SH-SY5Y (cell line): ENCODE results near the gene PMEPA1.

Experiments
- GATA2 ChIP-seq: IDR thresholded peaks from 2 replicates; pipeline ENCODE4 v1.6.1; 2011; ENCODE audit warnings: mild to moderate bottlenecking, low read depth, low read length
- GATA3 ChIP-seq: IDR thresholded peaks from 2 replicates; pipeline ENCODE4 v1.6.1; 2011; ENCODE audit warnings: low read depth, mild to moderate bottlenecking, low read length, moderate library complexity

DNA sequence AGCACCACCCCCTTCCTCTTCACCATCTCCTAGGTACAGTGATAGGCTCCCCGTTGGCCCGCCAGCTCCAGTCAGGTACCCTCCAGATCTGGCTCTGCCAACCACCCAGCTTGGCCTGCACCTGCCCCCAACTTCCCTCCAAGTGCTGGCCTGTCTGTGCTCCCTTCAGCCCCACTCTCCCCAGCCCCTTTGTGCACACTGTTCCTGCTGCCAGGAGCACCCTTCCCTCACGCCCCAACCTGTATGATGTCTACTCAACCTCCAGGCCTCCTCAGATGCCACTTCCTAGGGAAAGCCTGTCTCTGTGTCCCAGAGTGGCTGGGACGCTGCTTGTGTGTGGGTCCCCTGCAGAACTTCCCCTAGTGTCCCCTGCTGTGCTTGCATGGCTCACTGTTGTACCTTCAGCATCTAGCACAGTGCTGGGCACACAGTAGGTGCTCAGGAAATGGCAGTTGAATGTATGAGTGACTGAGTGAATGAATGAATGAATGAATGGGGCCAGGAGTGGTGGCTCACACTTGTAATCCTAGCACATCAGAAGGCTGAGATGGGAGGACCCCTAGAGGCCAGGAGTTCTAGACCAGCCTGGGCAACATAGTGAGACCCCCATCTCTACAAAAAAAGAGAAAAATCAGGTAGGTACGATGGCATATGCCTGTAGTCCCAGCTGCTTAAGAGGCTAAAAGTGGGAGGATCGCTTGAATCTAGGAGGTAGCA is 92.6 kb downstream of the PMEPA1 start:
- no peak for TF ChIP-seq GATA2
- TF ChIP-seq GATA3, result no peak
